SK-N-SH (cell line): ENCODE measurements around the gene SIRT5. TPM values are rescaled to one million over a fixed set of nuclear protein-coding genes. Genes with fewer than 3 reads are reported as not detected.

Source experiments
- CTCF ChIA-PET: fragments of 300-600, 350-600 bp; formaldehyde crosslinking; extraction: SDS; loops from one replicate; lab custom pipeline; 2021; lab: Yijun Ruan, JAX
- POLR2A ChIA-PET: fragments of 350-600 bp; sonication (Branson Sonifier 250); formaldehyde crosslinking; extraction: SDS; loops from one replicate; lab custom pipeline; 2020; ENCODE audit warnings: antibody characterized with exemption, inconsistent platforms; lab: Yijun Ruan, JAX
- DNase-seq: peaks from one replicate; pipeline ENCODE4 v3.0.0; 2012
- H2AFZ ChIP-seq: fragments of 200-600 bp; sonication (generic); 2 replicates; pipeline ENCODE4 v1.8.1; 2016; ENCODE audit warnings: antibody characterized with exemption, mild to moderate bottlenecking, low read depth
- H3F3A ChIP-seq: fragments of 200-600 bp; sonication (generic); replicated peaks from 2 replicates; pipeline ENCODE3; 2016; ENCODE audit warnings: antibody characterized with exemption, mild to moderate bottlenecking; ENCODE audit not compliant: insufficient read depth
- H3K27ac ChIP-seq, 2 experiments: fragments of 200-500 bp in 1 of 2; fragments of 200-600 bp in 1 of 2; sonication (Bioruptor generic) in 1 of 2; sonication (generic), shearing (Covaris generic) in 1 of 2; 2 replicates each; pipeline versions ENCODE4 v1.5.1 to v1.6.1; 2014 to 2016; ENCODE audit warnings: low read depth in 2 of 2, inconsistent platforms in 1 of 2, low read length in 1 of 2, mild to moderate bottlenecking in 1 of 2, mixed read lengths in 1 of 2
- H3K27me3 ChIP-seq: fragments of 200-600 bp; sonication (generic), shearing (Covaris generic); 2 replicates; pipeline ENCODE4 v1.6.1; 2016; ENCODE audit warnings: mixed run types; ENCODE audit not compliant: insufficient read depth
- H3K36me3 ChIP-seq, 2 experiments: fragments of 200-500 bp in 1 of 2; fragments of 200-600 bp in 1 of 2; sonication (Bioruptor generic) in 1 of 2; sonication (generic) in 1 of 2; replicated peaks in 1 of 2; 2 replicates each; pipeline versions ENCODE3 to v1.5.1; 2014 to 2016; ENCODE audit warnings: low read length in 1 of 2, mild to moderate bottlenecking in 1 of 2; ENCODE audit not compliant: insufficient read depth in 2 of 2, control insufficient read depth in 1 of 2
- H3K4me1 ChIP-seq, 2 experiments: fragments of 200-500 bp in 1 of 2; fragments of 200-600 bp in 1 of 2; sonication (Bioruptor generic) in 1 of 2; sonication (generic), shearing (Covaris generic) in 1 of 2; 2 replicates each; pipeline versions ENCODE4 v1.5.1 to v1.6.1; 2014 to 2016; ENCODE audit warnings: low read depth in 1 of 2, low read length in 1 of 2, mixed run types in 1 of 2; ENCODE audit not compliant: insufficient read depth in 2 of 2, control insufficient read depth in 1 of 2
- H3K4me2 ChIP-seq: fragments of 200-600 bp; sonication (generic), shearing (Covaris generic); 2 replicates; pipeline ENCODE4 v1.6.1; 2017; ENCODE audit warnings: mixed run types
- H3K4me3 ChIP-seq, 2 experiments: fragments of 200-500 bp in 1 of 2; fragments of 200-600 bp in 1 of 2; sonication (Bioruptor generic) in 1 of 2; sonication (generic), shearing (Covaris generic) in 1 of 2; 2 replicates each; pipeline versions ENCODE4 v1.5.1 to v1.8.1; 2014 to 2016; ENCODE audit warnings: low read depth in 2 of 2, inconsistent platforms in 1 of 2, low read length in 1 of 2, mild to moderate bottlenecking in 1 of 2, mixed read lengths in 1 of 2, moderate library complexity in 1 of 2
- H3K79me2 ChIP-seq: fragments of 200-600 bp; sonication (generic); 2 replicates; pipeline ENCODE4 v1.8.1; 2017; ENCODE audit warnings: mild to moderate bottlenecking; ENCODE audit not compliant: insufficient read depth
- H3K9ac ChIP-seq: fragments of 200-600 bp; sonication (generic); 2 replicates; pipeline ENCODE4 v1.6.1; 2017; ENCODE audit warnings: mixed run types
- H3K9me2 ChIP-seq: fragments of 200-600 bp; sonication (generic); 2 replicates; pipeline ENCODE4 v1.6.1; 2017; ENCODE audit warnings: mixed run types
- H3K9me3 ChIP-seq: fragments of 200-600 bp; sonication (generic); 2 replicates; pipeline ENCODE4 v1.6.1; 2017; ENCODE audit warnings: mixed run types, mild to moderate bottlenecking, moderate library complexity
- H4K20me1 ChIP-seq: fragments of 200-600 bp; sonication (generic); 2 replicates; pipeline ENCODE4 v1.6.1; 2017; ENCODE audit warnings: mild to moderate bottlenecking, mixed run types; ENCODE audit not compliant: insufficient read depth
- CHD2 ChIP-seq: fragments of 150-350 bp; IDR thresholded peaks from 2 replicates; pipeline ENCODE4 v1.6.1; 2018; ENCODE audit warnings: low read length; ENCODE audit not compliant: partially characterized antibody
- EZH2phosphoT487 ChIP-seq: fragments of 200-600 bp; sonication (generic); IDR thresholded peaks from 2 replicates; pipeline ENCODE4 v1.6.1; 2017; ENCODE audit warnings: low read depth, mixed run types, mild to moderate bottlenecking, antibody characterized with exemption, moderate library complexity, borderline replicate concordance
- FOSL2 ChIP-seq: IDR thresholded peaks from 2 replicates; pipeline ENCODE4 v1.4.0; 2012; ENCODE audit warnings: low read depth, mild to moderate bottlenecking, moderate library complexity, borderline replicate concordance
- FOXJ3 ChIP-seq: sonication (generic); formaldehyde crosslinking; IDR thresholded peaks from 2 replicates; pipeline ENCODE4 v1.5.1; 2020; ENCODE audit warnings: mild to moderate bottlenecking, missing genetic modification reagents
- FOXM1 ChIP-seq: IDR thresholded peaks from 2 replicates; pipeline ENCODE4 v1.4.0; 2012; ENCODE audit warnings: low read depth, mild to moderate bottlenecking
- GABPA ChIP-seq: IDR thresholded peaks from 2 replicates; pipeline ENCODE4 v1.4.0; 2012; ENCODE audit warnings: low read depth, mild to moderate bottlenecking
- MEF2A ChIP-seq: IDR thresholded peaks from 2 replicates; pipeline ENCODE4 v1.4.0; 2012; ENCODE audit warnings: low read depth, borderline replicate concordance
- POLR2AphosphoS5 ChIP-seq: IDR thresholded peaks from 2 replicates; pipeline ENCODE4 v1.6.1; 2012; ENCODE audit warnings: low read depth, low read length
- RAD21 ChIP-seq: IDR thresholded peaks from 2 replicates; pipeline ENCODE4 v1.6.1; 2012; ENCODE audit warnings: mild to moderate bottlenecking, low read length
- RCOR1 ChIP-seq: fragments of 150-350 bp; IDR thresholded peaks from 2 replicates; pipeline ENCODE4 v1.6.1; 2017; ENCODE audit warnings: antibody characterized with exemption, low read length
- RFX5 ChIP-seq: IDR thresholded peaks from 2 replicates; pipeline ENCODE4 v1.6.1; 2012; ENCODE audit warnings: mild to moderate bottlenecking, improper control_type of control experiment, low read length
- RXRA ChIP-seq: IDR thresholded peaks from 2 replicates; pipeline ENCODE4 v1.4.0; 2012; ENCODE audit warnings: low read depth, mild to moderate bottlenecking, borderline replicate concordance
- TAF1 ChIP-seq: IDR thresholded peaks from 2 replicates; pipeline ENCODE4 v1.6.1; 2012; ENCODE audit warnings: low read depth, mild to moderate bottlenecking, low read length, moderate library complexity, borderline replicate concordance
- TEAD4 ChIP-seq: IDR thresholded peaks from 2 replicates; pipeline ENCODE4 v1.4.0; 2012; ENCODE audit warnings: mild to moderate bottlenecking, borderline replicate concordance; ENCODE audit not compliant: insufficient read depth
- USF2 ChIP-seq: fragments of 150-350 bp; IDR thresholded peaks from 2 replicates; pipeline ENCODE4 v1.6.1; 2017; ENCODE audit warnings: antibody characterized with exemption, low read length, low read depth, borderline replicate concordance
- YY1 ChIP-seq: IDR thresholded peaks from 2 replicates; pipeline ENCODE4 v1.4.0; 2012; ENCODE audit warnings: low read depth, mild to moderate bottlenecking
- WGBS: methylation state at CpG from one replicate; pipeline ENCODE4 v1.1.6; 2017; ENCODE audit warnings: low lambda C conversion rate; 5-methylcytosine and 5-hydroxymethylcytosine counted together
- polyA plus RNA-seq, 3 experiments: library from polyadenylated mRNA; depleted of rRNA; stranded (reverse); fragments of >200 nt; gene quantifications; 2 replicates each; pipeline ENCODE4 v1.2.3, GENCODE V29; 2012
- TF ChIP-seq, protein P1 (sequence below): IDR thresholded peaks from 2 replicates; pipeline ENCODE4 v1.4.0; 2012; ENCODE audit warnings: low read depth
- TF ChIP-seq, protein P2 (sequence below): fragments of 150-350 bp; IDR thresholded peaks from 2 replicates; pipeline ENCODE4 v1.6.1; 2016; ENCODE audit warnings: mild to moderate bottlenecking, low read depth, low read length
- TF ChIP-seq, protein P3 (sequence below): IDR thresholded peaks from 2 replicates; pipeline ENCODE4 v1.4.0; 2012; ENCODE audit warnings: low read depth, borderline replicate concordance
- TF ChIP-seq, protein P4 (sequence below): IDR thresholded peaks from 2 replicates; pipeline ENCODE4 v1.6.1; 2012; ENCODE audit warnings: mild to moderate bottlenecking, low read depth, low read length, moderate library complexity

SIRT5 gene
- polyA plus RNA-seq, 1 of the 3 experiments (the other 2 are of a cell fraction) = 6.7 TPM

GRCh38 chr6:13572240-13572639, 2.2 kb upstream of the SIRT5 start:
- no peak overlapping the region for H3K4me2 ChIP-seq
- WGBS = 89% methylated on average over 7 of the region's 7 CpGs
- peaks cover 19% of the 10 kb centered on the region for H3F3A ChIP-seq
- H3K9ac ChIP-seq = no peak overlapping the region
- no peak overlapping the region for H3K4me3 ChIP-seq
- no peak overlapping the region for H2AFZ ChIP-seq
- H3K9me3 ChIP-seq = no peaks in the 10 kb centered on the region
- no peaks in the 10 kb centered on the region for H3K27me3 ChIP-seq
- ChIA-PET CTCF (interaction anchor here (0.6 to 6.0 kb wide), 4 partner anchors 8 to 62 kb away, joined by 3 to 48 read pairs (median 34); partner anchors contain the start of gene NOL7), POLR2A (no interaction called here)
- no peaks in the 10 kb centered on the region for H4K20me1 ChIP-seq
- TF ChIP-seq RFX5 = no peak
- no peak for TF ChIP-seq GABPA
- no peak for TF ChIP-seq FOSL2
- no peak for TF ChIP-seq EZH2phosphoT487
- no peak for TF ChIP-seq USF2
- TF ChIP-seq POLR2AphosphoS5 = no peak
- TF ChIP-seq YY1 = no peak
- TF ChIP-seq, protein P1, sequence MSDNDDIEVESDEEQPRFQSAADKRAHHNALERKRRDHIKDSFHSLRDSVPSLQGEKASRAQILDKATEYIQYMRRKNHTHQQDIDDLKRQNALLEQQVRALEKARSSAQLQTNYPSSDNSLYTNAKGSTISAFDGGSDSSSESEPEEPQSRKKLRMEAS = no peak
- TF ChIP-seq, protein P2, sequence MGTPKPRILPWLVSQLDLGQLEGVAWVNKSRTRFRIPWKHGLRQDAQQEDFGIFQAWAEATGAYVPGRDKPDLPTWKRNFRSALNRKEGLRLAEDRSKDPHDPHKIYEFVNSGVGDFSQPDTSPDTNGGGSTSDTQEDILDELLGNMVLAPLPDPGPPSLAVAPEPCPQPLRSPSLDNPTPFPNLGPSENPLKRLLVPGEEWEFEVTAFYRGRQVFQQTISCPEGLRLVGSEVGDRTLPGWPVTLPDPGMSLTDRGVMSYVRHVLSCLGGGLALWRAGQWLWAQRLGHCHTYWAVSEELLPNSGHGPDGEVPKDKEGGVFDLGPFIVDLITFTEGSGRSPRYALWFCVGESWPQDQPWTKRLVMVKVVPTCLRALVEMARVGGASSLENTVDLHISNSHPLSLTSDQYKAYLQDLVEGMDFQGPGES = no peak
- no peak for TF ChIP-seq CHD2
- TF ChIP-seq RCOR1 = no peak
- TF ChIP-seq, protein P3, sequence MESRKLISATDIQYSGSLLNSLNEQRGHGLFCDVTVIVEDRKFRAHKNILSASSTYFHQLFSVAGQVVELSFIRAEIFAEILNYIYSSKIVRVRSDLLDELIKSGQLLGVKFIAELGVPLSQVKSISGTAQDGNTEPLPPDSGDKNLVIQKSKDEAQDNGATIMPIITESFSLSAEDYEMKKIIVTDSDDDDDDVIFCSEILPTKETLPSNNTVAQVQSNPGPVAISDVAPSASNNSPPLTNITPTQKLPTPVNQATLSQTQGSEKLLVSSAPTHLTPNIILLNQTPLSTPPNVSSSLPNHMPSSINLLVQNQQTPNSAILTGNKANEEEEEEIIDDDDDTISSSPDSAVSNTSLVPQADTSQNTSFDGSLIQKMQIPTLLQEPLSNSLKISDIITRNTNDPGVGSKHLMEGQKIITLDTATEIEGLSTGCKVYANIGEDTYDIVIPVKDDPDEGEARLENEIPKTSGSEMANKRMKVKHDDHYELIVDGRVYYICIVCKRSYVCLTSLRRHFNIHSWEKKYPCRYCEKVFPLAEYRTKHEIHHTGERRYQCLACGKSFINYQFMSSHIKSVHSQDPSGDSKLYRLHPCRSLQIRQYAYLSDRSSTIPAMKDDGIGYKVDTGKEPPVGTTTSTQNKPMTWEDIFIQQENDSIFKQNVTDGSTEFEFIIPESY = no peak
- TF ChIP-seq RAD21 = no peak
- no peak for TF ChIP-seq RXRA
- no peak for TF ChIP-seq TEAD4
- TF ChIP-seq, protein P4, sequence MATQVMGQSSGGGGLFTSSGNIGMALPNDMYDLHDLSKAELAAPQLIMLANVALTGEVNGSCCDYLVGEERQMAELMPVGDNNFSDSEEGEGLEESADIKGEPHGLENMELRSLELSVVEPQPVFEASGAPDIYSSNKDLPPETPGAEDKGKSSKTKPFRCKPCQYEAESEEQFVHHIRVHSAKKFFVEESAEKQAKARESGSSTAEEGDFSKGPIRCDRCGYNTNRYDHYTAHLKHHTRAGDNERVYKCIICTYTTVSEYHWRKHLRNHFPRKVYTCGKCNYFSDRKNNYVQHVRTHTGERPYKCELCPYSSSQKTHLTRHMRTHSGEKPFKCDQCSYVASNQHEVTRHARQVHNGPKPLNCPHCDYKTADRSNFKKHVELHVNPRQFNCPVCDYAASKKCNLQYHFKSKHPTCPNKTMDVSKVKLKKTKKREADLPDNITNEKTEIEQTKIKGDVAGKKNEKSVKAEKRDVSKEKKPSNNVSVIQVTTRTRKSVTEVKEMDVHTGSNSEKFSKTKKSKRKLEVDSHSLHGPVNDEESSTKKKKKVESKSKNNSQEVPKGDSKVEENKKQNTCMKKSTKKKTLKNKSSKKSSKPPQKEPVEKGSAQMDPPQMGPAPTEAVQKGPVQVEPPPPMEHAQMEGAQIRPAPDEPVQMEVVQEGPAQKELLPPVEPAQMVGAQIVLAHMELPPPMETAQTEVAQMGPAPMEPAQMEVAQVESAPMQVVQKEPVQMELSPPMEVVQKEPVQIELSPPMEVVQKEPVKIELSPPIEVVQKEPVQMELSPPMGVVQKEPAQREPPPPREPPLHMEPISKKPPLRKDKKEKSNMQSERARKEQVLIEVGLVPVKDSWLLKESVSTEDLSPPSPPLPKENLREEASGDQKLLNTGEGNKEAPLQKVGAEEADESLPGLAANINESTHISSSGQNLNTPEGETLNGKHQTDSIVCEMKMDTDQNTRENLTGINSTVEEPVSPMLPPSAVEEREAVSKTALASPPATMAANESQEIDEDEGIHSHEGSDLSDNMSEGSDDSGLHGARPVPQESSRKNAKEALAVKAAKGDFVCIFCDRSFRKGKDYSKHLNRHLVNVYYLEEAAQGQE = no peak
- TF ChIP-seq MEF2A = no peak
- TF ChIP-seq FOXJ3 (CRISPR knock-in tag) = no peak
- TF ChIP-seq FOXM1 = no peak
- TF ChIP-seq TAF1 = no peak
- no peak for DNase-seq
- H3K9me2 ChIP-seq = no peaks in the 10 kb centered on the region
- H3K79me2 ChIP-seq = peaks cover 8% of the 10 kb centered on the region; the same call in 1 of the 2 replicates
- peaks cover 3 to 8% of the 10 kb centered on the region in 2 experiments for H3K36me3 ChIP-seq
- peaks cover 0 to 7% of the 10 kb centered on the region in 2 experiments; a peak in 2 of 4 replicates for H3K4me1 ChIP-seq
- no peak overlapping the region for H3K27ac ChIP-seq
